PFSK-1 (cell line): ENCODE measurements around the gene CTTNBP2.

Source experiments
- FOXP2 ChIP-seq: optimal IDR thresholded peaks from 2 replicates; pipeline ENCODE3; 2011; ENCODE audit warnings: borderline replicate concordance, control low read depth, inconsistent platforms; ENCODE audit not compliant: insufficient read depth; ENCODE audit errors: extremely low read length, extremely low read depth
- POLR2AphosphoS5 ChIP-seq: IDR thresholded peaks from 2 replicates; pipeline ENCODE4 v1.6.1; 2012; ENCODE audit warnings: low read depth, mild to moderate bottlenecking, control low read depth, low read length, moderate library complexity
- REST ChIP-seq, 2 experiments: IDR thresholded peaks; 2 replicates each; pipeline versions ENCODE4 v1.6.1 to v1.8.0; 2011 to 2012; ENCODE audit warnings: low read depth in 2 of 2, low read length in 2 of 2, control low read depth in 1 of 2, inconsistent platforms in 1 of 2, mild to moderate bottlenecking in 1 of 2, moderate library complexity in 1 of 2; ENCODE audit not compliant: insufficient read depth in 1 of 2
- SIN3A ChIP-seq: IDR thresholded peaks from 2 replicates; pipeline ENCODE4 v1.6.1; 2012; ENCODE audit warnings: mild to moderate bottlenecking, low read length, moderate library complexity, borderline replicate concordance; ENCODE audit not compliant: insufficient read depth
- TAF1 ChIP-seq: IDR thresholded peaks from 2 replicates; pipeline ENCODE4 v1.6.1; 2012; ENCODE audit warnings: low read length, control low read depth, borderline replicate concordance; ENCODE audit not compliant: insufficient read depth

The CTTNBP2 gene

GRCh38 chr7:117781707-117782106 lies 91.5 kb downstream of the CTTNBP2 start:
- TF ChIP-seq SIN3A (no peak), REST (IDR thresholded peaks at IDR 0.05; ENCODE audit: insufficient read depth in 1 of 2, low read depth in 2 of 2, low read length in 2 of 2) (no peak), POLR2AphosphoS5 (no peak), FOXP2 (no peak), TAF1 (no peak)

- TF ChIP-seq POLR2AphosphoS5 (no peak), SIN3A (no peak), TAF1 (no peak), REST (IDR thresholded peaks at IDR 0.05; ENCODE audit: insufficient read depth in 1 of 2, low read depth in 2 of 2, low read length in 2 of 2) (no peak), FOXP2 (no peak)
Observed at GRCh38 chr7:117780832-117781231, 92.4 kb downstream of the CTTNBP2 start.

GRCh38 chr7:117777335-117778142 lies 95.7 kb downstream of the CTTNBP2 start:
- TF ChIP-seq REST (IDR thresholded peaks at IDR 0.05; ENCODE audit: insufficient read depth in 1 of 2, low read depth in 2 of 2, low read length in 2 of 2): no peak
- no peak for TF ChIP-seq FOXP2
- no peak for TF ChIP-seq TAF1
- no peak for TF ChIP-seq POLR2AphosphoS5
- TF ChIP-seq SIN3A: no peak

GRCh38 chr7:117776224-117776623 lies 97.0 kb downstream of the CTTNBP2 start:
- TF ChIP-seq TAF1: no peak

- no peak for TF ChIP-seq FOXP2
Observed at GRCh38 chr7:117775801-117776200, 97.4 kb downstream of the CTTNBP2 start.

- TF ChIP-seq TAF1 (no peak), POLR2AphosphoS5 (no peak), FOXP2 (no peak), REST (IDR thresholded peaks at IDR 0.05; ENCODE audit: insufficient read depth in 1 of 2, low read depth in 2 of 2, low read length in 2 of 2) (no peak), SIN3A (no peak)
Observed at GRCh38 chr7:117774943-117775342, 98.3 kb downstream of the CTTNBP2 start.
